Mucosa of gallbladder (tissue), 1 donor: ENCODE data around the gene F8A1. TPM values are rescaled to one million over a fixed set of nuclear protein-coding genes. Genes with fewer than 3 reads are reported as not detected.
"Not testable (repeated sequence)": the region's sequence is repeated elsewhere in the genome, so short reads cannot be mapped to it uniquely, and the experiment has no call there.

Experiments
- DNase-seq: peaks from one replicate; pipeline ENCODE4 v3.0.0-alpha.2; 2020; ENCODE audit warnings: low spot score
- total RNA-seq: library from RNA; stranded (reverse); gene quantifications from one replicate; pipeline ENCODE4 v1.2.1, GENCODE V29; 2021
- donor health status: DM: no; HTN: no; CAD: no.

Gene F8A1
- 31.7 TPM for total RNA-seq

DNA sequence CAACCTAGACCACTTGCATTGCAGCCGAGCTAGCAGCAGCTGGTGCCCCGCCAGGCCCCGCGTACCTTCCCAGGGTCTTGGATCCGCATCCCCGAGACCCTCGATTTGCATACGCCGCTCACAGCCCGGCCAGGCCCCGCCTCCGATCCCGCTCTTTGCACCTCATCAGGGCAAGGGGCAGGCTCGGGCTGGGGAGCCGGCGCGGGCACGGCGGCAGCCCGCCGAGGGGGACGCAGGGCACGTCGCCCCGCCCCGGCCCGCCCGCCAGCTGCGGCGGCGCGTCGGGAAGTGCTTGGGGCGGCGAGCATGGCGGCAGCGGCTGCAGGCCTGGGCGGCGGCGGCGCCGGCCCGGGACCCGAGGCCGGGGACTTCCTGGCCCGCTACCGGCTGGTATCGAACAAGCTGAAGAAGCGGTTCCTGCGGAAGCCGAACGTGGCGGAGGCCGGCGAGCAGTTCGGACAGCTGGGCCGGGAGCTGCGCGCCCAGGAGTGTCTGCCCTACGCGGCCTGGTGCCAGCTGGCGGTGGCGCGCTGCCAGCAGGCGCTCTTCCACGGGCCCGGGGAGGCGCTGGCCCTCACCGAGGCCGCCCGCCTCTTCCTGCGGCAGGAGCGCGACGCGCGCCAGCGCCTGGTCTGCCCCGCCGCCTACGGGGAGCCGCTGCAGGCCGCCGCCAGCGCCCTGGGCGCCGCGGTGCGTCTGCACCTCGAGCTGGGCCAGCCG is at the start of gene F8A1:
Gene F8A1 (plus strand): TSS at position 287 of the 720 bp plus-strand sequence. CDS start 20 bp downstream, at position 307.
- not testable (repeated sequence) for DNase-seq

DNA sequence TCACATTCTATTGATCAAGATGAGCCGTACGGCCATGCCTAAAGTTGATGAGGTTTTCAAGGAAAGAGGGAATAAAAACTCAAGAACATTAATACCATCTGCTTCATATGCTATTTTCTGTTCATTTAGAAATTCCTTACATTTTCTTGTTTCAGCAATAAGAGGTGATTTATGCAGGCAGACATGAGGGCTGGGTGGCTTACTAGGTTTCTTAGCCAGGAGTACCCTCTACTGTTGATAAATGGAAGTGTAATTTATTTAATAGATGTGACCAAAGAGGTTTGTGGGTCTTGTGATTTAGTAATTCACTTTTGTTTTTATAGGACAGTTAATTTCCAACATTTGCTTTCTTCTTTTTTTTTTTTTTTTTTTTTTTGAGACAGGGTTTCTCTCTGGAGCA is 45.3 kb upstream of the F8A1 start:
- DNase-seq: no peak

DNA sequence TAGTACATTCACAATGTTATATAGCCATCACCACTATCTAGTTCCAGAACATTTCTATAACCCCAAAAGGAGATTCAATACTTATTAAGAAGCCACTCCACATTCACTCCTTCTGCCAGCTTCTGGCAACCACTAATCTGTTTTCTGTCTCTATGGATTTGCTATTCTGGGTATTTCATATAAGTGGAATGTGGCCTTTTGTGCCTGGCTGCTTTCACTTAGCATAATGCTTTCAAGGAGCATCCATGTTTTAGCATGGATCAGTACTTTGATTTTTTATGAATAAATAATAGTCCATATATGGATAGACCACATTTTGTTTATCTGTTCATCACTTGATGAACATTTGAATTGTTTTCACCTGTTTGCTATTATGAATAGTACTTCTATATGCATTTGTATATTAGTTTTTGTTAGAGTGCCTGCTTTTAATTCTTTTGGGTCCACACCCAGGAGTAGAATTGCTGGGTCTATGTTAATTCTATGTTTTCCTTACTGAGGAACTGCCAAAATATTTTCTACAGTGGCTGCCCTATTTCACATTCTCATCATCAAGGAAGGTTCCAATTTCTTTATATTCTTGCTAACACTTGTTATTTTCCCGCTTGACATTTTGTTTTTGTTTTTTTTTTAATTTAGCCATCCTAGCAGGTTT is 35.1 kb upstream of the F8A1 start:
- DNase-seq: no peak

DNA sequence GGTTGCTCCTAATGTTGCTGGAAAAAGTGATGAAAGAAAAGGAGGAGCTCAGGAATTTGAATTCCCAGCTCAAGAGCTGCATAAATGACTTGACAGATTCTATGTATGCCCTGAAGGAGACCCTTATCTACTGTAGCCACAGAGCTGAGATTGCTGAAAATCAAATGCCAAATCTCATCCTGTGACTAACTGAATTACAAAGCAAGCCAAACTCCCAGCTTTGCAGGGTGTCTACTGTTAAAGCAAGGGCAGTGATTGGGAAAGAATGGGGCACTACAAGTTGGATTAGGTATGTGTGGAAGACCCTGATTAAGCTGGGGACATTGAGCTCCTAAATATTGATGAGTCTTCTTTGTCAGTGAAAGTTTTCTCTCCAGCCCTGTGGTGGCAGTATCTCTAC is 30.9 kb upstream of the F8A1 start:
- no peak for DNase-seq

DNA sequence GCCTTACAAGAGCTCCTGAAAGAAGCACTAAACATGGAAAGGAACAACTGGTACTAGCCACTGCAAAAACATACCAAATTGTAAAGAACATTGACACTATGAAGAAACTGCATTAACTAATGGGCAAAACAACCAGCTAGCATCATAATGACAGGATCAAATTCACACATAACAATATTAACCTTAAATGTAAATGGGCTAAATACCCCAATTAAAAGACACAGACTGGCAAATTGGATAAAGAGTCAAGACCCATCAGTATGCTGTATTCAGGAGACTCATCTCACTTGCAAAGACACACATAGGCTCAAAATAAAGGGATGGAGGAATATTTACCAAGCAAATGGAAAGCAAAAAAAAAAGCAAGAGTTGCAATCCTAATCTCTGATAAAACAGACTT is 17.6 kb upstream of the F8A1 start:
- DNase-seq: not testable (repeated sequence)

DNA sequence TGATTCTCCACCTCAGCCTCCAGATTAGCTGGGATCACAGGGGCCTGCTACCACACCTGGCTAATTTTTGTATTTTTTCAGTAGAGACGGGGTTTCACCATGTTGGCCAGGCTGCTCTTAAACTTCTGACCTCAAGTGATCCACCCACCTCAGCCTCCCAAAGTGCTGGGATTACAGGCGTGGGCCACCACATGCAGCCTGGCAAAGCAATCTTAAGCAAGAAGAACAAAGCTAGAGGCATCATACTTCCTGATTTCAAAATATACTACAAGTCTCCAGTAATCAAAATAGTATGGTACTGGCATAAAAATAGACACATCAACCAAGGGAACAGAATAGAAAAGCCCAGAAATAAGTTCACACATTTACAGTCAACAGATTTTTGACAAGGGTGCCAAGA is 12.8 kb upstream of the F8A1 start:
- no peak for DNase-seq

DNA sequence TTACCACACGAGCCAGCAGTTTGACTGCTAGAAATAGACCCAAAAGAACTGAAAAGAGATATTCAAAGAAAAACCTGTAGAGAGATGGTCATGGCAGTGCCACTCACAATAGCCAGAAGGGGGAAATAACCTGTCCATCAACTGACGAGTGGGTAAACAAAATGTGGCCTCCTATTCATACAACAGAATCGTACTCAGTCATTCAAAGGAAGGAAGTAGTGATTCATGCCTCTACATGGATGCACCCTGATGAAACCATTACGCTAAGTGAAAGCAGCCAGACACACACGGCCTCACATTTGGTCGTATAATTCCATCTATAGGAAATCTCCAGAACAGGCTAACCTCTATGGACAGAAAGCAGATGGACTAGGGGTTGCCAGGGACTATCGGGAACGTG is 2.1 kb upstream of the F8A1 start:
- not testable (repeated sequence) for DNase-seq

DNA sequence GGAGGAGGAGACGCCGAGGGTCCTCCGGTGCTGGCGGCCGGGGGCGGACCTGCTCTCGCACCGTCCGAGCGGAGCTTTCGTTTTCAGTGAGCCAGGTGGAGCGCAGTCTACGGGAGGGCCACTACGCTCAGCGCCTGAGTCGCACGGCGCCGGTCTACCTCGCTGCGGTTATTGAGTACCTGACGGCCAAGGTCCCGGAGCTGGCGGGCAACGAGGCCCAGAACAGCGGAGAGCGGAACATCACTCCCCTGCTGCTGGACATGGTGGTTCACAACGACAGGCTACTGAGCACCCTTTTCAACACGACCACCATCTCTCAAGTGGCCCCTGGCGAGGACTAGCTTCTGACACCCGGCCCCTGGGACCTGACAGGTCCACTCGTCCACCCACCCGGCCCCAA is 1.1 kb upstream of the F8A1 start:
- not testable (repeated sequence) for DNase-seq

DNA sequence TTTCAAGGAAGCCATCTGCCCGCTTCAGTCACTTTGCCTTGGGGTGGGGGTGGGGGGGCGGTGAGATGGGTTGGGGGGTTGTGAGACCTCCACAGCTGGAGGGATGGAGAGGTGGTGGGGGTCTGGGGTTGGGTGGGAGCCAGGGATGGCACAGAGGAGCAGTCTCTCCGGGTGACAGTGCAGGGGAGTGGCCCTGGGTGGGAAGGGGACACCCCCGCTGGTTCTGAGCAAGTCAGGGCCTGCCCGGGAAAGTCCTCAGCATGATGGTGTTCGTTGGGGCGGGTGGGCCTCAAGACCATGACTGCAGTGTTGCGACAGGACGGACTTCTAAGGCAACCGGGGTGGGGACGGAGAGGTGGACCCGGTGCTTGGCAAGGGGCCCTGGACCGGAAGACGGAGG is 606 bp upstream of the F8A1 start:
- DNase-seq: not testable (repeated sequence)

DNA sequence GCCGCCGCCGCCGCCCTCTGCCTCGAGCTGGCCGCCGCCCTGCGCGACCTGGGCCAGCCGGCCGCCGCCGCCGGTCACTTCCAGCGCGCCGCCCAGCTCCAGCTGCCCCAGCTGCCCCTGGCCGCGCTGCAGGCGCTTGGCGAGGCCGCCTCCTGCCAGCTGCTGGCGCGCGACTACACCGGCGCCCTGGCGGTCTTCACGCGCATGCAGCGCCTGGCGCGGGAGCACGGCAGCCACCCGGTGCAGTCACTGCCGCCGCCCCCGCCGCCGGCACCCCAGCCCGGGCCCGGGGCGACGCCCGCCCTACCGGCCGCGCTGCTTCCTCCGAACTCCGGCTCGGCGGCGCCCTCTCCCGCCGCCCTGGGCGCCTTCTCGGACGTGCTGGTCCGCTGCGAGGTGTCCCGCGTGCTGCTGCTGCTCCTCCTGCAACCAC is 650 bp downstream of the F8A1 start:
- not testable (repeated sequence) for DNase-seq

DNA sequence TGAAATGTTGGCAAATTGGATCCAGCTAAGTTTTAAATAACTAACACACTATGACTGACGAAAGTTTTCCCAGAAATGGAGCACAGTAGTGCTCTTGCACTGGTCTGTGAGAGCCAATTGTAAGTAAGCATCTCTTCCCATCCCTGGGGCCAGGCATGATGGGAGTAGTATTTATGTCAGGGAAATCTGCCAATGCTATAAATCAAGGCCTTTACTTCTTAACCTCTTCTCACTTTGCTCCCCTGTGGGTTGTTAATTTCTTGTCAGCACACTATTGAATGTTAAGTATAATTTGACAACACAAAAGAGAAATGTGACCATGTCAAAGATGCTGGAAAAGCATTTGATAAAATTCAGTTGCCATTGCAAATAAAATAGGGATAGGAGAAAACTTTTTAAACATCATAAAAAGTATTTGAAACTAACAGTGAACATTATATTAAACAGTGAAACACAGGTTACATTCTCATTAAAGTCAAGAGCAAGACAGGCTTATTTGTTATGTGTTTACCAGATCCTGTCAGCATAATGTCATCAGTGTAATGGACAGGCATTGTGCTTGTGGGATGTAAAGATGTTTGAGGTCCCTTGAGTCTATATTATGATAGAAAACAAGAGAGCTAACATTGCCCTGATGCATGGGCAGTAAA is 5.0 kb downstream of the F8A1 start:
- DNase-seq: no peak

DNA sequence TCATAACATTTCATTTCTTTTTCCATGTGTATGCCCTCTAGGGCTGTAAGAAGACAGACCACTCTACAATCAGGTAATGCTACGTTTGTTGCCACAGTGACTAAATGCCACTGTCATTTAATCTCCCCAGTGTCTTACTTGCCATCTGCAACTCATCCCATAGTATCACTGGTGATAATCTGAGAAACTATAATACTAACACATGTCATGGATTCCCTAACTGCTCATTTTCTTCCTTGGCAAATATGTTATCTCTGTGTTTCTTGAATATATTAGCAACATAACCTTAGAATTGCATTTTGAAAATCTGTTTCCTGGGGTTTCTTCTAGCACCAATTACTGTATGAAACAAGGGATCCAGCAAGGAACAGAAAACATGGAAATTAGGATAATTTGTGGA is 6.1 kb downstream of the F8A1 start:
- no peak for DNase-seq

DNA sequence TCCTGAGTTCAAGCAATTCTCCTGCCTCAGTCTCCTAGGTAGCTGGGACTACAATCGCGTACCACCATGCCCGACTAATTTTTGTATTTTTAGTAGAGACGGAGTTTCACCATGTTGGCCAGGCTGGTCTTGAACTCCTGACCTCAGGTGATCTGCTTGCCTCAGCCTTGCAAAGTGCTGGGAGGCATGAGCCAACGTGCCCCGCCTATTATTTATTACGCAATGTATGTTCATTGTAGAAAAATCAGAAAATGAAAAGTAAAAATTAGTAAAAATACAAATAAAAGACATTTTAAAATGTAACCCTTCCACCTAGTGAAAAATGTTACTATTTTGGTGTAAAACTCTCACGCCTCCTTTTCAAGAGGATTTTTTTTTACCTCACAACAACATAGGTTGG is 14.2 kb downstream of the F8A1 start:
- DNase-seq: no peak

DNA sequence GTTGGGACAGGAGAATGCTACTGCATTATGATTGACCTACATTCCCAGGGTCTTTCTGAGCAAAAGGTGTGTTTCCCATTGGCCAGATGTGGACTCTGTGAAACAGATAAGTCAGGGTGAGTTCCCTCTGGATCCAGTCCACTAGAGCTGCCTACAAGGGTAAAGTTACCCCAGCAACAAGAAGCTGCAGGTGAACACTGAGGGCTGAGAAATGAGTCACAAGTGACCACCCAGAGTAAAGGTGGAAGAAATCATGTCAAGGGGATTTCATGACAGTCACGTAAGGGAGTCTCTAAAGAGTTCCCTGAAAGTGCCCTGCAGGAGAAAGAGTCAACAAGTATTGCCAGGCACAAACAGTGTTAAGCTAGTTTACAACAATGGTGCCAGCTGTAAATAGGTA is 16.3 kb downstream of the F8A1 start:
- no peak for DNase-seq

DNA sequence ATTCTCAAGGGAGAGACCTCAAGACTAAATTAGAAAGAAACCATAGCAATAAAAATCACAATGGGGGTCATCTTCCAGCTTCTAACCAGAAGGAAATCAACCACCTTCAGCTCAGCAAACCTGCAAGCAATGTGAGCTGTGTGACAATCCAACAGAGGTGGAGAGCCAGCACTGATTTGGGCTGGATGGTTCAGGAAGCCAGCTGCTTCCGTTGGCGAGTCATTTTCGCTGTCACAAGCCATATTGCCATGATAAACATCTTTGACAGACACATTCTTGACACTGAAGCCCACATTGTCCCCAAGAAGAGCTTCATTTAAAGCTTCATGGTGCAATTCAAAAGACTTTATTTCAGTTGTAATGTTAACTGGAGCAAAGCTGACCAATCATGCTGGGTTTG is 22.7 kb downstream of the F8A1 start:
- no peak for DNase-seq

DNA sequence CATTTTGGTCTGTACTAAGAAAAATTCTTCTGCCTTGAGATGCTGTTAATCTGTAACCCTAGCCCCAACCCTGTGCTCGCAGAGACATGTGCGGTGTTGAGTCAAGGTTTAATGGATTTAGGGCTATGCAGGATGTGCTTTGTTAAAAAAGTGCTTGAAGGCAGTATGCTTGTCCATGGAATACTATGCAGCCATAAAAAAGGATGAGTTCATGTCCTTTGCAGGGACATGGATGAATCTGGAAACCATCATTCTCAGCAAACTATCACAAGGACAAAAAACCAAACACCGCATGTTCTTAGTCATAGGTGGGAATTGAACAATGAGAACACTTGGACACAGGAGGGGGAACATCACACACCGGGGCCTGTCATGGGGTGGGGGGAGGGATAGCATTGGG is 23.9 kb downstream of the F8A1 start:
- DNase-seq: not testable (repeated sequence)

DNA sequence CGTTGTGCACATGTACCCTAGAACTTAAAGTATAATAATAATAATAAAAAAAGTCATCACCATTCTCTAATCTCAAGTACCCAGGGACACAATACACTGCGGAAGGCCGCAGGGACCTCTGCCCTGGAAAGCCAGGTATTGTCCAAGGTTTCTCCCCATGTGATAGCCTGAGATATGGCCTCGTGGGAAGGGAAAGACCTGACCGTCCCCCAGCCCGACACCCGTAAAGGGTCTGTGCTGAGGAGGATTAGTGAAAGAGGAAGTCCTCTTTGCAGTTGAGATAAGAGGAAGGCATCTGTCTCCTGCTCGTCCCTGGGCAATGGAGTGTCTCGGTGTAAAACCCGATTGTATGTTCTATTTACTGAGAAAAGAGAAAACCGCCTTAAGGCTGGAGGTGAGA is 24.4 kb downstream of the F8A1 start:
- not testable (repeated sequence) for DNase-seq

DNA sequence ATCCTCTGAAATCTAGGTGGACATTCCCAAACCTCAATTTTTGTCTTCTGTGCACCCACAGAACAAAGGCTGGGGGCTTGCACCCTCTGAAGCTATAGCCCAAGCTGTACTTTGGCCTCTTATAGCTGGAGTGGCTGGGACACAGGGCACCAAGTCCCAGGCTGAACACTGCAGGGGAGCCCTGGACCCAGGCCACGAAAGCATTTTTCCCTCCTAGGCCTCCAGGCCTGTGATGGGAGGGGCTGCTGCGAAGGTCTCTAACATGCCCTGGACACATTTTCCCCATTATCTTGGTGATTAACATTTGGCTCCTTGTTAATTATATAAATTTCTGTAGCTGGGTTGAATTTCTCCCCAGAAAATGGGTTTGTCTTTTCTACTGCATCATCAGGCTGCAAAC is 27.9 kb downstream of the F8A1 start:
- DNase-seq: no peak

DNA sequence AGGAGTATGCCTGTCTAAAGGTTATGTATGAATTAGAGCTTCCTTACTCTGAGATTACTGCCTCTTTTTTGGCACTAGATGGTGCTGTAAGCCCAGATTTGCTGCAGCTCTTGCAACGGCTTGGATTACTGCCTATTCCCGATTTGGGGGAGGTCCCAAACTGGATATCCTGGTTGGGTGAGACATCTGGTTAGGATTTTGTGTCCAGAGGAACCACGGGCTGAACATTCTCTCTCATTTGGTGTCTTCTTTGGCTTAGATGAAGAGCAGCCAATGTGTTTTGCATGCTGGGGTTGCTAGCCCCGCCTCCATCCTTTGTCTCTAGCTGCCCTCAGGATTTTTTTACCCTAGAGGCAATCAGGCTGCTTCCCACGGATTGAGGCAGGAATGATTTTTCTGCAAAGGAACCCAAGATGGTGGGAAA is 31.9 kb downstream of the F8A1 start:
- peak; percentile 56 for DNase-seq

DNA sequence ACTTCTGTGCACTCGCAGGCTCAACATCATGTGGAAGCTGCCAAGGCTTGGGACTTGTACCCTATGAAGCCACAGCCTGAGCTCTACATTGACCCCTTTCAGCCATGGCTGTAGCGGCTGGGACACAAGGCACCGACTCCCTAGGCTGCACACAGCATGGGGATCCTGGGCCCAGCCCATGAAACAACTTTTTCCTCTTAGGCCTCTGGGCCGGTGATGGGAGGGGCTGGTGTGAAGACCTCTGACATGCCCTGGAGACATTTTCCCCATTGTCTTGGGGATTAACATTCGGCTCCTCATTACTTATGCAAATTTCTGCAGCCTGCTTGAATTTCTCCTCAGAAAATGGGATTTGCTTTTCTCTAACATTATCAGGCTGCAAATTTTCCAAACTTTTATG is 38.6 kb downstream of the F8A1 start:
- DNase-seq: not testable (repeated sequence)
